CD4-positive, CD25-positive, alpha-beta regulatory T cell (primary cell): ENCODE data around the gene ERICH6B. TPM values are rescaled to one million over a fixed set of nuclear protein-coding genes. Genes with fewer than 3 reads are reported as not detected.

ENCODE experiments used
- ATAC-seq, 2 donors: fragments of 150-1000 bp; cut with Tn5 transposase; one replicate each; pipeline ENCODE4 v1.10.0; 2021; ENCODE audit warnings: low read depth in 2 of 2, moderate number of reproducible peaks in 2 of 2, moderate library complexity in 1 of 2
- DNase-seq, 3 donors: peaks; one replicate each; pipeline versions ENCODE4 v3.0.0 to v3.0.0-alpha.2; 2012 to 2022; ENCODE audit warnings: mixed read lengths in 1 of 3
- H3K27ac ChIP-seq: one replicate; pipeline ENCODE4 v1.7.0; 2013; ENCODE audit warnings: mild to moderate bottlenecking, low read length; ENCODE audit not compliant: insufficient read depth, poor library complexity, severe bottlenecking
- H3K27me3 ChIP-seq: one replicate; pipeline ENCODE4 v1.7.0; 2013; ENCODE audit warnings: low read length; ENCODE audit not compliant: control insufficient read depth, insufficient read depth
- H3K36me3 ChIP-seq: one replicate; pipeline ENCODE4 v1.7.0; 2013; ENCODE audit warnings: mild to moderate bottlenecking, low read length, moderate library complexity; ENCODE audit not compliant: control insufficient read depth, insufficient read depth
- H3K4me1 ChIP-seq: 2 replicates; pipeline ENCODE4 v1.7.0; 2013; ENCODE audit warnings: mild to moderate bottlenecking, low read length; ENCODE audit not compliant: insufficient read depth, control insufficient read depth, poor library complexity, severe bottlenecking
- H3K4me3 ChIP-seq: one replicate; pipeline ENCODE4 v1.7.0; 2013; ENCODE audit warnings: low read depth, mild to moderate bottlenecking, low read length, moderate library complexity
- H3K9me3 ChIP-seq, 2 experiments: 1 replicate in 1 of 2; 2 replicates in 1 of 2; pipeline ENCODE4 v1.7.0; 2013; ENCODE audit warnings: low read length in 2 of 2, mild to moderate bottlenecking in 1 of 2, moderate library complexity in 1 of 2; ENCODE audit not compliant: control insufficient read depth in 2 of 2
- H3K27ac Mint-ChIP-seq, 3 donors: one replicate each; pipeline ENCODE4 v1.8.0; 2020 to 2022; ENCODE audit warnings: mild to moderate bottlenecking in 3 of 3, mixed read lengths in 3 of 3, moderate library complexity in 2 of 3
- H3K27me3 Mint-ChIP-seq: one replicate; pipeline ENCODE4 v1.8.0; 2022; ENCODE audit warnings: mild to moderate bottlenecking, mixed read lengths
- H3K36me3 Mint-ChIP-seq: one replicate; pipeline ENCODE4 v1.8.0; 2020; ENCODE audit warnings: mixed read lengths
- H3K4me1 Mint-ChIP-seq, 4 donors: one replicate each; pipeline ENCODE4 v1.8.0; 2020 to 2022; ENCODE audit warnings: mixed read lengths in 4 of 4, mild to moderate bottlenecking in 1 of 4
- H3K4me3 Mint-ChIP-seq, 4 donors: one replicate each; pipeline ENCODE4 v1.8.0; 2020 to 2022; ENCODE audit warnings: mild to moderate bottlenecking in 4 of 4, mixed read lengths in 4 of 4, moderate library complexity in 3 of 4
- H3K9me3 Mint-ChIP-seq, 7 donors: one replicate each; pipeline ENCODE4 v1.8.0; 2020 to 2022; ENCODE audit warnings: mixed read lengths in 7 of 7, mild to moderate bottlenecking in 3 of 7, moderate library complexity in 2 of 7
- polyA plus RNA-seq, 4 donors: library from polyadenylated mRNA; unstranded; fragments of 300-500 nt; fragmentation: Illumina TruSeq; gene quantifications; one replicate each; pipeline ENCODE4 v1.2.3, GENCODE V29; 2021
- total RNA-seq: library from RNA; stranded (reverse); gene quantifications from one replicate; pipeline ENCODE4 v1.2.3, GENCODE V29; 2022

The ERICH6B gene
- total and polyA plus RNA-seq, 5 donors from 2014 or later = 0.38 TPM; not detected in 4

- H3K27me3 ChIP-seq = no peaks in the 10 kb centered on the region
- no peak overlapping the region for H3K4me3 ChIP-seq
- H3K27me3 Mint-ChIP-seq = peaks cover 19% of the 10 kb centered on the region
- no peak overlapping the region for H3K27ac Mint-ChIP-seq
- H3K4me1 Mint-ChIP-seq = no peaks in the 10 kb centered on the region
- no peak overlapping the region for H3K4me3 Mint-ChIP-seq
- H3K27ac ChIP-seq = no peak overlapping the region
- no peaks in the 10 kb centered on the region for H3K36me3 ChIP-seq
- ATAC-seq (no peak), DNase-seq (no peak)
- H3K9me3 ChIP-seq = no peaks in the 10 kb centered on the region
- peaks cover 0 to 4% (median 0%) of the 10 kb centered on the region in 7 donors for H3K9me3 Mint-ChIP-seq
- H3K4me1 ChIP-seq = no peaks in the 10 kb centered on the region
- no peaks in the 10 kb centered on the region for H3K36me3 Mint-ChIP-seq
Measured at GRCh38 chr13:45554604-45555109, 60.9 kb downstream of the ERICH6B start.

- no peak for ATAC-seq
- no peaks in the 10 kb centered on the region for H3K9me3 Mint-ChIP-seq
- no peaks in the 10 kb centered on the region for H3K36me3 Mint-ChIP-seq
Measured at GRCh38 chr13:45548281-45548680, 67.3 kb downstream of the ERICH6B start.

GRCh38 chr13:45546410-45546765 lies 69.2 kb downstream of the ERICH6B start:
- Histone ChIP-seq H3K4me3 (no peak overlapping the region), H3K4me1 (no peaks in the 10 kb centered on the region), H3K27me3 (peaks cover 2% of the 10 kb centered on the region), H3K9me3 (no peaks in the 10 kb centered on the region), H3K36me3 (no peaks in the 10 kb centered on the region), H3K27ac (no peak overlapping the region)
- DNase-seq (no peak), ATAC-seq (no peak)
- Mint-ChIP-seq H3K9me3 (no peaks in the 10 kb centered on the region), H3K4me1 (no peaks in the 10 kb centered on the region), H3K27ac (no peak overlapping the region), H3K27me3 (peaks cover 18% of the 10 kb centered on the region), H3K36me3 (no peaks in the 10 kb centered on the region), H3K4me3 (no peak overlapping the region)

More at GRCh38 chr13:45548281-45548680, 67.3 kb downstream of the ERICH6B start:
- Mint-ChIP-seq H3K27ac (no peak overlapping the region), H3K4me3 (no peak overlapping the region), H3K4me1 (no peaks in the 10 kb centered on the region), H3K27me3 (peaks cover 27% of the 10 kb centered on the region)
- no peak overlapping the region for H3K4me3 ChIP-seq
- H3K4me1 ChIP-seq = no peaks in the 10 kb centered on the region
- H3K9me3 ChIP-seq = no peaks in the 10 kb centered on the region
- DNase-seq = no peak
- no peak overlapping the region for H3K27ac ChIP-seq
- peaks cover 2% of the 10 kb centered on the region for H3K27me3 ChIP-seq
- H3K36me3 ChIP-seq = no peaks in the 10 kb centered on the region

- no peak overlapping the region for H3K27ac Mint-ChIP-seq
- no peaks in the 10 kb centered on the region for H3K9me3 Mint-ChIP-seq
- no peak overlapping the region for H3K4me3 Mint-ChIP-seq
Measured at GRCh38 chr13:45545686-45546409, 69.7 kb downstream of the ERICH6B start.

GRCh38 chr13:45544520-45544919 lies 71.0 kb downstream of the ERICH6B start:
- DNase-seq (no peak), ATAC-seq (no peak)
- H3K36me3 Mint-ChIP-seq = no peaks in the 10 kb centered on the region
- H3K4me1 Mint-ChIP-seq = peaks cover 0 to 1% (median 0%) of the 10 kb centered on the region in 4 donors
- no peaks in the 10 kb centered on the region for H3K36me3 ChIP-seq
- no peaks in the 10 kb centered on the region for H3K9me3 ChIP-seq
- peaks cover 2% of the 10 kb centered on the region for H3K27me3 ChIP-seq
- H3K27ac Mint-ChIP-seq = no peak overlapping the region
- H3K4me1 ChIP-seq = no peaks in the 10 kb centered on the region
- no peak overlapping the region for H3K4me3 ChIP-seq
- no peak overlapping the region for H3K27ac ChIP-seq
- H3K4me3 Mint-ChIP-seq = no peak overlapping the region
- peaks cover 14% of the 10 kb centered on the region for H3K27me3 Mint-ChIP-seq
- no peaks in the 10 kb centered on the region for H3K9me3 Mint-ChIP-seq

More at GRCh38 chr13:45545686-45546409, 69.7 kb downstream of the ERICH6B start:
- H3K36me3 ChIP-seq = no peaks in the 10 kb centered on the region
- ATAC-seq (no peak), DNase-seq (no peak)
- H3K4me1 ChIP-seq = no peaks in the 10 kb centered on the region
- no peaks in the 10 kb centered on the region for H3K36me3 Mint-ChIP-seq
- H3K4me3 ChIP-seq = no peak overlapping the region
- H3K4me1 Mint-ChIP-seq = no peaks in the 10 kb centered on the region
- H3K27ac ChIP-seq = no peak overlapping the region
- H3K9me3 ChIP-seq = no peaks in the 10 kb centered on the region
- peaks cover 2% of the 10 kb centered on the region for H3K27me3 ChIP-seq
- H3K27me3 Mint-ChIP-seq = peaks cover 18% of the 10 kb centered on the region

GRCh38 chr13:45542878-45543277 lies 72.7 kb downstream of the ERICH6B start:
- Histone ChIP-seq H3K36me3 (no peaks in the 10 kb centered on the region), H3K4me3 (no peak overlapping the region), H3K27me3 (no peaks in the 10 kb centered on the region), H3K9me3 (no peaks in the 10 kb centered on the region), H3K27ac (no peak overlapping the region), H3K4me1 (no peaks in the 10 kb centered on the region)
- ATAC-seq (no peak), DNase-seq (no peak)
- Mint-ChIP-seq H3K27me3 (peaks cover 4% of the 10 kb centered on the region), H3K36me3 (no peaks in the 10 kb centered on the region), H3K4me1 (peaks cover 0 to 4% (median under 1%) of the 10 kb centered on the region in 4 donors), H3K9me3 (no peaks in the 10 kb centered on the region), H3K4me3 (no peak overlapping the region), H3K27ac (no peak overlapping the region)

GRCh38 chr13:45542391-45542790 lies 73.1 kb downstream of the ERICH6B start:
- Mint-ChIP-seq H3K4me1 (peaks cover 0 to 9% (median 2%) of the 10 kb centered on the region in 4 donors), H3K27ac (no peak overlapping the region), H3K4me3 (no peak overlapping the region), H3K36me3 (no peaks in the 10 kb centered on the region), H3K9me3 (no peaks in the 10 kb centered on the region), H3K27me3 (peaks cover 3% of the 10 kb centered on the region)
- Histone ChIP-seq H3K4me3 (no peak overlapping the region), H3K36me3 (no peaks in the 10 kb centered on the region), H3K9me3 (no peaks in the 10 kb centered on the region), H3K27me3 (no peaks in the 10 kb centered on the region), H3K4me1 (no peaks in the 10 kb centered on the region), H3K27ac (no peak overlapping the region)
- DNase-seq (no peak), ATAC-seq (no peak)

GRCh38 chr13:45541806-45542205 lies 73.7 kb downstream of the ERICH6B start:
- H3K4me3 Mint-ChIP-seq = no peak overlapping the region
- H3K9me3 ChIP-seq = no peaks in the 10 kb centered on the region
- no peak overlapping the region for H3K4me3 ChIP-seq
- H3K36me3 ChIP-seq = no peaks in the 10 kb centered on the region
- no peaks in the 10 kb centered on the region for H3K27me3 Mint-ChIP-seq
- H3K4me1 ChIP-seq = no peaks in the 10 kb centered on the region
- ATAC-seq (no peak), DNase-seq (no peak)
- H3K4me1 Mint-ChIP-seq = peaks cover 4 to 15% (median 4%) of the 10 kb centered on the region in 4 donors
- H3K27ac Mint-ChIP-seq = no peak overlapping the region
- no peak overlapping the region for H3K27ac ChIP-seq
- no peaks in the 10 kb centered on the region for H3K27me3 ChIP-seq
- no peaks in the 10 kb centered on the region for H3K9me3 Mint-ChIP-seq
- H3K36me3 Mint-ChIP-seq = no peaks in the 10 kb centered on the region
